HG03575 (cell line): Measurements from ENCODE around the gene PHEX.

Source experiments
- ATAC-seq: cut with Tn5 transposase; IDR thresholded peaks from one replicate; pipeline ENCODE4 v1.9.1; 2021; ENCODE audit not compliant: unreplicated experiment, insufficient number of reproducible peaks, low FRiP score; ENCODE audit errors: extremely low read depth

PHEX gene

DNA sequence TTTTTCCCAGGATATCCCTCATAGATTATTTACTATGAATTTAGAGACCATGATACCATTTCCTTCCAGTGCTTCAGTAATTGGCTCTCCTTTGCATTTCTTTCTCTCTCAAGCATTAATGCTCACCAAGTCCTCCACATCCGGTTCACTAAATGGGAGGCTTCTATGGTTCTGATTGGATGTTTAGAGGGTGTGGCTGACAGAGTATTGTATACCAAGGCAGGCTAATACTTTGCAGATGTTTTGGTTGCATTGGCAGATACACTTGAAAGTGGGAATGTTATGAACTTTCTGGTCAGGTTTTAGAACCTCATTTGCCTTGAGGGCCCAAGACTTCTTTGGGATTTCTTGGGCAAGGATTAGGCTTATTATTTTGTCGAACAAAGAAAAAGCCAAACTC lies 264.7 kb downstream of the PHEX start:
- no peak for ATAC-seq

DNA sequence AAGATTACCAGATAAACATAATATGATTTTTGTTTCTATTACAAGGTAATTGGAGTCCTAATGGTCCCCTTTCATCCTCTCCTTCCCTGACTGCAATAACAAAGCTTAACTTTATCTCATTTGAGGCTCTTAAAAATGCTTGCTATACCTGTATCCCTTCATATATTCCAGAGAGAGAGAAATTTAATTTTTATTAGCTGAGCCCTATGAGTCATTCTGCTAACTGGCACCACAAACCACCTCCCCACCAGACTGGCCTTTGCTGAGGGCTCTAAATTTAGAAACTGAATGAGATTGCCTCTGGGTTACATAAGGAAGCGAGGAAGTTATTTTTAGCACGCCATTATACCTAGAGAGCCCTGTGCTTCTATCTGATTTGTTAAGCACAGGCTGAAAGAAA lies 268.0 kb downstream of the PHEX start:
- ATAC-seq: no peak
